Stomach (tissue), 9 donors: ENCODE measurements around the gene ARHGAP15. TPM values are rescaled to one million over a fixed set of nuclear protein-coding genes. Genes with fewer than 3 reads are reported as not detected.
A peak's percentile ranks its signal among the peaks of the same experiment; 100 is the strongest.

ENCODE experiments used
- DNase-seq, 2 donors: peaks; one replicate each; pipeline versions ENCODE4 v3.0.0 to v3.0.0-alpha.2; 2013 to 2019
- H3K27ac ChIP-seq, 5 donors: fragments of 200-600 bp in 4 of 5; sonication (generic) in 4 of 5; one replicate each; pipeline ENCODE4 v1.5.1; 2013 to 2019; ENCODE audit warnings: mild to moderate bottlenecking in 1 of 5, moderate library complexity in 1 of 5
- H3K27me3 ChIP-seq, 3 donors: fragments of 200-600 bp; sonication (generic); one replicate each; pipeline ENCODE4 v1.5.1; 2017 to 2019; ENCODE audit warnings: mixed run types in 1 of 3
- H3K36me3 ChIP-seq, 4 donors: fragments of 200-600 bp; sonication (generic); 1 replicate in 3 of 4; 2 replicates in 1 of 4; pipeline ENCODE4 v1.5.1; 2016 to 2019
- H3K4me1 ChIP-seq, 4 donors: fragments of 200-600 bp; sonication (generic); one replicate each; pipeline ENCODE4 v1.5.1; 2016 to 2019
- H3K4me3 ChIP-seq, 4 donors: fragments of 200-600 bp; sonication (generic) in 3 of 4; one replicate each; pipeline ENCODE4 v1.5.1; 2016 to 2019; ENCODE audit warnings: mild to moderate bottlenecking in 1 of 4
- H3K9me3 ChIP-seq, 4 donors: fragments of 200-600 bp; sonication (generic); one replicate each; pipeline ENCODE4 v1.5.1; 2016 to 2019
- CTCF ChIP-seq, 7 experiments: fragments of 450-650 bp in 4 of 7; fragments of 200-600 bp in 3 of 7; sonication (generic) in 3 of 7; IDR thresholded peaks; one replicate each; pipeline ENCODE4 v1.5.1; 2016 to 2019; ENCODE audit warnings: antibody characterized with exemption in 7 of 7, control low read depth in 2 of 7, mild to moderate bottlenecking in 1 of 7
- EP300 ChIP-seq: sonication (generic); formaldehyde crosslinking; IDR thresholded peaks from one replicate; pipeline ENCODE4 v1.6.1; 2017; ENCODE audit warnings: antibody characterized with exemption
- POLR2A ChIP-seq, 4 donors: fragments of 450-650 bp; IDR thresholded peaks; one replicate each; pipeline ENCODE4 v1.6.1; 2016; ENCODE audit warnings: antibody characterized with exemption in 4 of 4, control low read depth in 2 of 4, mild to moderate bottlenecking in 1 of 4, moderate library complexity in 1 of 4
- POLR2AphosphoS5 ChIP-seq, 3 donors: sonication (generic); formaldehyde crosslinking; IDR thresholded peaks; one replicate each; pipeline ENCODE4 v1.6.1; 2016; ENCODE audit warnings: antibody characterized with exemption in 3 of 3
- WGBS, 5 donors: extraction: QIAGEN DNeasy Blood & Tissue Kit in 3 of 5; methylation state at CpG; one replicate each; pipeline versions ENCODE4 v1.1.5 to v1.1.7; 2013 to 2018; 5-methylcytosine and 5-hydroxymethylcytosine counted together
- intact Hi-C: fragments of 100-400 bp; cut with DNase I; formaldehyde crosslinking; loops from one replicate; pipeline ENCODE4 v1.15.1; 2023; ENCODE audit warnings: low total_unique reads
- polyA plus RNA-seq, 3 donors: library from polyadenylated mRNA; stranded (reverse); fragments of 200-250 nt; gene quantifications; one replicate each; pipeline ENCODE4 v1.2.3, GENCODE V29; 2013
- total RNA-seq, 5 donors: library from RNA; depleted of rRNA; stranded (reverse); fragments of >200 nt; gene quantifications; one replicate each; pipeline versions ENCODE4 v1.1.0 to v1.2.3, GENCODE V29; 2014 to 2016
- donor health status: healthy with polysubstance abuse.
- donor health status: Bipolar disorder and iron deficiency.
- donor health status: healthy.

Gene ARHGAP15
- total and polyA plus RNA-seq, 8 donors, result 1.8 to 66.3 (median 6.8) TPM; not detected in 1

DNA sequence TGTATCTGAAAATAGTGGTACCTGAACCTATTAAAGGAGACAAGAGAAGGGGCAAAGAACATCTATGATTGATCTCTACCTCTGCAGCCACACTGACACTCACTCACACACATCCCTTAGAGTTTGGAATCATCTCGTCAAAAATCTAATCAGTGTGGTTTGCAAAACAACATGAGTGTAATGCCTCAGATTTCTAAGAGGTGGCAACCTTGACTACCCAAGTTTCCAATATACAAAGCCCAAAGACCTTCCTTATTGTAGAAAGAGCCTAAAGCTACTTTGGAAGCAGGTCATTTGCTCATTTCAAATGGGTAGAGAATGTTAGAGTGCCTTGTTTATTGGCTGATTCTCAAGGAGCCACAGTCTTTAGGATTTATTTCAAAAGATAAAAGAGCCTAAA, 444.9 kb downstream of the ARHGAP15 start:
- intact Hi-C loops, result no loop called here
- WGBS, 5 donors, result 24 to 69% (median 50%) methylated on average over 1 of the region's 1 CpG
- H3K9me3 ChIP-seq, result no peaks in the 10 kb centered on the region
- H3K27ac ChIP-seq, result no peak overlapping the region
- no peak for DNase-seq
- no peaks in the 10 kb centered on the region for H3K4me1 ChIP-seq
- H3K36me3 ChIP-seq, result no peaks in the 10 kb centered on the region
- no peaks in the 10 kb centered on the region for H3K27me3 ChIP-seq
- H3K4me3 ChIP-seq, result no peak overlapping the region
- TF ChIP-seq EP300, result no peak
- TF ChIP-seq POLR2AphosphoS5 (IDR thresholded peaks at IDR 0.05), result no peak
- no peak for TF ChIP-seq POLR2A (IDR thresholded peaks at IDR 0.05)
- TF ChIP-seq CTCF (IDR thresholded peaks at IDR 0.05), result no peak

- no peak for TF ChIP-seq POLR2AphosphoS5 (IDR thresholded peaks at IDR 0.05)
- no peak for TF ChIP-seq EP300
- TF ChIP-seq POLR2A (IDR thresholded peaks at IDR 0.05), result no peak
- TF ChIP-seq CTCF (IDR thresholded peaks at IDR 0.05), result peak in 3 of 7 experiments; percentile 18 to 22 (median 19)
- Histone ChIP-seq H3K9me3 (no peaks in the 10 kb centered on the region), H3K4me1 (no peaks in the 10 kb centered on the region), H3K36me3 (no peaks in the 10 kb centered on the region), H3K27me3 (no peaks in the 10 kb centered on the region), H3K27ac (no peak overlapping the region), H3K4me3 (no peak overlapping the region)
- no peak for DNase-seq
- intact Hi-C loops, result no loop called here
- 76 to 84% (median 80%) methylated on average over 3 of the region's 3 CpGs for WGBS, 5 donors
Measured at GRCh38 chr2:143575340-143575739, 446.1 kb downstream of the ARHGAP15 start.

- intact Hi-C loops, result no loop called here
- Histone ChIP-seq H3K4me3 (no peak overlapping the region), H3K27ac (no peak overlapping the region), H3K9me3 (no peaks in the 10 kb centered on the region), H3K36me3 (no peaks in the 10 kb centered on the region), H3K27me3 (no peaks in the 10 kb centered on the region), H3K4me1 (no peaks in the 10 kb centered on the region)
- no peak for TF ChIP-seq CTCF (IDR thresholded peaks at IDR 0.05)
- TF ChIP-seq POLR2AphosphoS5 (IDR thresholded peaks at IDR 0.05), result no peak
- TF ChIP-seq EP300, result no peak
- no peak for TF ChIP-seq POLR2A (IDR thresholded peaks at IDR 0.05)
- no peak for DNase-seq
- WGBS, 5 donors, result 79 to 95% (median 85%) methylated on average over 2 of the region's 2 CpGs
Measured at GRCh38 chr2:143577489-143577888, 448.3 kb downstream of the ARHGAP15 start.

GRCh38 chr2:143579456-143579855, 450.2 kb downstream of the ARHGAP15 start:
- Histone ChIP-seq H3K9me3 (no peaks in the 10 kb centered on the region), H3K27me3 (no peaks in the 10 kb centered on the region), H3K4me1 (no peaks in the 10 kb centered on the region), H3K36me3 (no peaks in the 10 kb centered on the region), H3K27ac (no peak overlapping the region), H3K4me3 (no peak overlapping the region)
- intact Hi-C loops, result no loop called here
- TF ChIP-seq EP300 (no peak), POLR2A (IDR thresholded peaks at IDR 0.05) (no peak), POLR2AphosphoS5 (IDR thresholded peaks at IDR 0.05) (no peak), CTCF (IDR thresholded peaks at IDR 0.05) (no peak)
- 84 to 95% (median 90%) methylated on average over 4 of the region's 4 CpGs for WGBS, 5 donors
- DNase-seq, result no peak
